GM12878 (cell line): ENCODE measurements around the gene ADSL. TPM values are rescaled to one million over a fixed set of nuclear protein-coding genes. Genes with fewer than 3 reads are reported as not detected.

Source experiments
- ATAC-seq: fragments of 200-7000 bp; cut with Tn5 transposase; 3 replicates; pipeline ENCODE4 v1.9.1; 2020; ENCODE audit warnings: mild to moderate bottlenecking, moderate library complexity
- BruUV-seq: library from RNA; stranded (reverse); fragments of 400-500 nt; replicated peaks from 2 replicates; lab custom pipeline; 2021; lab: Mats Ljungman, UMichigan
- CTCF ChIA-PET: fragments of 300-600 bp; sonication (Branson Sonifier 250); formaldehyde crosslinking; extraction: SDS; loops from one replicate; lab custom pipeline; 2021; ENCODE audit warnings: inconsistent platforms; lab: Yijun Ruan, JAX
- POLR2A ChIA-PET: fragments of 350-600 bp; formaldehyde crosslinking; extraction: SDS; loops from one replicate; lab custom pipeline; 2021; ENCODE audit warnings: inconsistent platforms; lab: Charles Lee
- RAD21 ChIA-PET: fragments of 300-600 bp; sonication (Branson Sonifier 250); formaldehyde crosslinking; loops from one replicate; lab custom pipeline; 2023; ENCODE audit warnings: antibody characterized with exemption; ENCODE audit not compliant: unreplicated experiment; lab: Charles Lee
- SMC1A ChIA-PET: fragments of 300-600 bp; sonication (Branson Sonifier 250); formaldehyde crosslinking; loops from one replicate; lab custom pipeline; 2023; ENCODE audit not compliant: unreplicated experiment, uncharacterized antibody; lab: Charles Lee
- DNase-seq: peaks from one replicate; pipeline ENCODE4 v3.0.0-alpha.2; 2011; ENCODE audit warnings: low read depth, low spot score
- FAIRE-seq: peaks from 3 replicates; lab custom pipeline; 2011; peaks lifted over from hg19 to GRCh38; lab: Jason Lieb, UNC
- H2AFZ ChIP-seq: 2 replicates; pipeline ENCODE4 v1.6.0; 2011; ENCODE audit warnings: low read depth, low read length, control low read depth; ENCODE audit not compliant: control insufficient read depth
- H3K27ac ChIP-seq: 2 replicates; pipeline ENCODE4 v1.5.1; 2011; ENCODE audit warnings: control low read depth; ENCODE audit not compliant: control insufficient read depth, insufficient read depth
- H3K27me3 ChIP-seq, 2 experiments: replicated peaks in 1 of 2; 2 replicates each; pipeline versions ENCODE4 v1.6.0 to v1.6.1; 2011; ENCODE audit warnings: low read length in 1 of 2; ENCODE audit not compliant: control insufficient read depth in 2 of 2, insufficient read depth in 2 of 2
- H3K36me3 ChIP-seq, 2 experiments: 2 replicates each; pipeline ENCODE4 v1.5.1; 2011; ENCODE audit warnings: low read length in 1 of 2; ENCODE audit not compliant: control insufficient read depth in 2 of 2, insufficient read depth in 2 of 2
- H3K4me1 ChIP-seq: 2 replicates; pipeline ENCODE4 v1.6.1; 2011; ENCODE audit warnings: mild to moderate bottlenecking, low read length, moderate library complexity, mixed read lengths; ENCODE audit not compliant: control insufficient read depth, insufficient read depth
- H3K4me2 ChIP-seq: 2 replicates; pipeline ENCODE4 v1.6.0; 2011; ENCODE audit warnings: control low read depth; ENCODE audit not compliant: control insufficient read depth, insufficient read depth
- H3K4me3 ChIP-seq: fragments of 200-600 bp; sonication (generic); 2 replicates; pipeline ENCODE4 v1.5.1; 2016
- H3K79me2 ChIP-seq: 2 replicates; pipeline ENCODE4 v1.6.0; 2011; ENCODE audit warnings: low read length; ENCODE audit not compliant: control insufficient read depth, insufficient read depth
- H3K9ac ChIP-seq: 2 replicates; pipeline ENCODE4 v1.8.0; 2011; ENCODE audit warnings: low read length, control low read depth, mixed read lengths; ENCODE audit not compliant: control insufficient read depth, insufficient read depth
- H3K9me3 ChIP-seq: replicated peaks from 3 replicates; pipeline ENCODE4 v1.5.1; 2011; ENCODE audit warnings: mild to moderate bottlenecking, low read length; ENCODE audit not compliant: control insufficient read depth, insufficient read depth
- H4K20me1 ChIP-seq: 2 replicates; pipeline ENCODE4 v1.6.0; 2011; ENCODE audit not compliant: control insufficient read depth, insufficient read depth
- BMI1 ChIP-seq: fragments of 450-650 bp; IDR thresholded peaks from 2 replicates; pipeline ENCODE4 v1.6.1; 2016; ENCODE audit warnings: mild to moderate bottlenecking, moderate library complexity, borderline replicate concordance
- CBX5 ChIP-seq: sonication (generic); IDR thresholded peaks from 2 replicates; pipeline ENCODE4 v1.6.1; 2016; ENCODE audit warnings: low read depth, moderate library complexity, mild to moderate bottlenecking, inconsistent platforms
- CEBPZ ChIP-seq: fragments of 150-350 bp; IDR thresholded peaks from 2 replicates; pipeline ENCODE4 v1.6.1; 2016; ENCODE audit warnings: low read depth, low read length
- GATAD2B ChIP-seq: fragments of 450-650 bp; conservative IDR thresholded peaks from 2 replicates; pipeline ENCODE4 v1.6.1; 2017; ENCODE audit warnings: low read depth, mild to moderate bottlenecking, moderate library complexity
- IRF4 ChIP-seq: IDR thresholded peaks from 2 replicates; pipeline ENCODE4 v1.6.1; 2011; ENCODE audit warnings: low read depth, low read length
- MEF2A ChIP-seq: IDR thresholded peaks from 2 replicates; pipeline ENCODE4 v1.6.1; 2011; ENCODE audit warnings: low read depth, mild to moderate bottlenecking, low read length, moderate library complexity; ENCODE audit not compliant: insufficient read depth
- MTA2 ChIP-seq: fragments of 450-650 bp; IDR thresholded peaks from 2 replicates; pipeline ENCODE4 v1.6.1; 2016; ENCODE audit warnings: low read depth, mild to moderate bottlenecking, moderate library complexity
- NR2C2 ChIP-seq: IDR thresholded peaks from 2 replicates; pipeline ENCODE4 v1.6.1; 2011; ENCODE audit warnings: borderline replicate concordance, low read depth; ENCODE audit not compliant: control insufficient read depth, insufficient read length
- POLR2AphosphoS2 ChIP-seq: IDR thresholded peaks from 2 replicates; pipeline ENCODE4 v1.6.1; 2011; ENCODE audit warnings: low read depth, mild to moderate bottlenecking, low read length, improper control_type of control experiment, moderate library complexity
- REST ChIP-seq: IDR thresholded peaks from 2 replicates; pipeline ENCODE4 v1.6.1; 2012; ENCODE audit warnings: mild to moderate bottlenecking, low read depth, low read length
- SRF ChIP-seq, 2 experiments: IDR thresholded peaks; 2 replicates each; pipeline ENCODE4 v1.6.1; 2011; ENCODE audit warnings: low read depth in 2 of 2, low read length in 2 of 2, mild to moderate bottlenecking in 1 of 2, moderate library complexity in 1 of 2
- WGBS: methylation state at CpG from one replicate; pipeline ENCODE4 v1.1.6; 2016; ENCODE audit warnings: low lambda C conversion rate; ENCODE audit not compliant: insufficient replicate concordance, insufficient coverage; ENCODE audit errors: missing lambda C conversion rate; 5-methylcytosine and 5-hydroxymethylcytosine counted together
- in situ Hi-C: fragments of 300-500 bp; cut with MboI; formaldehyde crosslinking; loops from 9 replicates; pipeline ENCODE4 v1.14.3; 2018; ENCODE audit warnings: mixed read lengths
- intact Hi-C: fragments of 100-400 bp; cut with micrococcal nuclease; formaldehyde crosslinking; loops from one replicate; pipeline ENCODE4 v1.14.2; 2022; ENCODE audit not compliant: unreplicated experiment
- polyA plus RNA-seq, 11 experiments: library from polyadenylated mRNA; depleted of rRNA in 4 of 11; unstranded in 6 of 11; stranded (reverse) in 5 of 11; fragments of >200 nt; fragmentation: Nextera tagmentation in 4 of 11; fragmentation: Illumina TruSeq in 1 of 11; extraction: Ambion mirVana in 4 of 11; extraction: Trizol in 1 of 11; gene quantifications; 1 replicate in 1 of 11; 2 replicates in 10 of 11; pipeline versions ENCODE4 v1.2.1 to v1.2.3, GENCODE V29; 2011 to 2016; ENCODE audit warnings: inconsistent platforms in 2 of 11, missing spikeins in 2 of 11, low read depth in 1 of 11
- total RNA-seq, 4 experiments: library from RNA; depleted of rRNA in 3 of 4; stranded (reverse); fragments of >200 nt in 3 of 4; fragmentation: Illumina TruSeq in 1 of 4; extraction: Trizol in 1 of 4; gene quantifications; 2 replicates each; pipeline versions ENCODE4 v1.2.1 to v1.2.3, GENCODE V29; 2013 to 2021
- TF ChIP-seq, protein P1 (sequence below): fragments of 450-650 bp; IDR thresholded peaks from 2 replicates; pipeline ENCODE4 v1.6.1; 2017; ENCODE audit warnings: borderline replicate concordance
- TF ChIP-seq, protein P2 (sequence below): fragments of 450-650 bp; IDR thresholded peaks from 2 replicates; pipeline ENCODE4 v1.6.1; 2014; ENCODE audit warnings: mild to moderate bottlenecking

ADSL gene
- total and polyA plus RNA-seq, 10 of the 15 experiments (the other 5 are each of a cell fraction or from before 2014, with no cell fraction given) = 126 to 313 (median 143) TPM

- ChIA-PET RAD21 (no interaction called here), CTCF (interaction anchor here (0.7 to 1.4 kb wide), 3 partner anchors 14 to 121 kb away, joined by 3 to 4 read pairs (median 4); no protein-coding TSS in a partner anchor), SMC1A (interaction anchor here (1.3 to 2.6 kb wide), 2 partner anchors 16 to 18 kb away, joined by 3 to 7 read pairs; no protein-coding TSS in a partner anchor), POLR2A (interaction anchor here (1.0 kb wide), 1 partner anchor 10 kb away, joined by 3 read pairs; no protein-coding TSS in a partner anchor)
- DNase-seq (no peak), FAIRE-seq (no peak), ATAC-seq (no peak)
- Histone ChIP-seq H3K27ac (no peak overlapping the region), H3K4me1 (no peaks in the 10 kb centered on the region; the same call in 1 of the 2 replicates), H3K79me2 (peaks cover 7% of the 10 kb centered on the region), H2AFZ (no peak overlapping the region), H3K9me3 (no peaks in the 10 kb centered on the region), H3K36me3 (peaks cover 22 to 40% of the 10 kb centered on the region in 2 experiments), H4K20me1 (no peaks in the 10 kb centered on the region), H3K9ac (no peak overlapping the region), H3K4me3 (no peak overlapping the region), H3K4me2 (no peak overlapping the region), H3K27me3 (no peaks in the 10 kb centered on the region)
- intact Hi-C loops = no loop called here
- no TSS peak for BruUV-seq
- WGBS = 100% methylated on average over 2 of the region's 2 CpGs
- in situ Hi-C loops = no loop called here
- no peak for TF ChIP-seq REST
- TF ChIP-seq GATAD2B = no peak
- no peak for TF ChIP-seq MTA2
- no peak for TF ChIP-seq POLR2AphosphoS2
- TF ChIP-seq SRF (IDR thresholded peaks at IDR 0.05; ENCODE audit: low read depth in 2 of 2, low read length in 2 of 2) = no peak
- TF ChIP-seq, protein P1, sequence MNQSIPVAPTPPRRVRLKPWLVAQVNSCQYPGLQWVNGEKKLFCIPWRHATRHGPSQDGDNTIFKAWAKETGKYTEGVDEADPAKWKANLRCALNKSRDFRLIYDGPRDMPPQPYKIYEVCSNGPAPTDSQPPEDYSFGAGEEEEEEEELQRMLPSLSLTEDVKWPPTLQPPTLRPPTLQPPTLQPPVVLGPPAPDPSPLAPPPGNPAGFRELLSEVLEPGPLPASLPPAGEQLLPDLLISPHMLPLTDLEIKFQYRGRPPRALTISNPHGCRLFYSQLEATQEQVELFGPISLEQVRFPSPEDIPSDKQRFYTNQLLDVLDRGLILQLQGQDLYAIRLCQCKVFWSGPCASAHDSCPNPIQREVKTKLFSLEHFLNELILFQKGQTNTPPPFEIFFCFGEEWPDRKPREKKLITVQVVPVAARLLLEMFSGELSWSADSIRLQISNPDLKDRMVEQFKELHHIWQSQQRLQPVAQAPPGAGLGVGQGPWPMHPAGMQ = no peak
- no peak for TF ChIP-seq CBX5
- TF ChIP-seq IRF4 = no peak
- TF ChIP-seq MEF2A = no peak
- TF ChIP-seq NR2C2 = no peak
- no peak for TF ChIP-seq CEBPZ
- TF ChIP-seq BMI1 = no peak
- TF ChIP-seq, protein P2, sequence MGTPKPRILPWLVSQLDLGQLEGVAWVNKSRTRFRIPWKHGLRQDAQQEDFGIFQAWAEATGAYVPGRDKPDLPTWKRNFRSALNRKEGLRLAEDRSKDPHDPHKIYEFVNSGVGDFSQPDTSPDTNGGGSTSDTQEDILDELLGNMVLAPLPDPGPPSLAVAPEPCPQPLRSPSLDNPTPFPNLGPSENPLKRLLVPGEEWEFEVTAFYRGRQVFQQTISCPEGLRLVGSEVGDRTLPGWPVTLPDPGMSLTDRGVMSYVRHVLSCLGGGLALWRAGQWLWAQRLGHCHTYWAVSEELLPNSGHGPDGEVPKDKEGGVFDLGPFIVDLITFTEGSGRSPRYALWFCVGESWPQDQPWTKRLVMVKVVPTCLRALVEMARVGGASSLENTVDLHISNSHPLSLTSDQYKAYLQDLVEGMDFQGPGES = no peak
Observed at GRCh38 chr22:40366068-40366467, 19.8 kb downstream of the ADSL start.
